Astrocyte (in vitro differentiated cells and primary cell): Measurements from ENCODE around the gene CCHCR1. TPM values are rescaled to one million over a fixed set of nuclear protein-coding genes. Genes with fewer than 3 reads are reported as not detected.

ENCODE experiments used
- DNase-seq: peaks from one replicate; pipeline ENCODE4 v3.0.0-alpha.2; 2010; ENCODE audit warnings: low read depth
- FAIRE-seq: peaks from 2 replicates; lab custom pipeline; 2011; peaks lifted over from hg19 to GRCh38; lab: Jason Lieb, UNC
- H2AFZ ChIP-seq: 2 replicates; pipeline ENCODE4 v1.6.0; 2012; ENCODE audit warnings: low read depth, low read length, inconsistent platforms
- H3K27ac ChIP-seq: 2 replicates; pipeline ENCODE4 v1.5.1; 2011; ENCODE audit warnings: low read depth, low read length, inconsistent platforms
- H3K27me3 ChIP-seq: 2 replicates; pipeline ENCODE4 v1.6.0; 2011; ENCODE audit warnings: low read length, inconsistent platforms; ENCODE audit not compliant: insufficient read depth
- H3K36me3 ChIP-seq: 2 replicates; pipeline ENCODE4 v1.5.1; 2011; ENCODE audit warnings: low read length, inconsistent platforms; ENCODE audit not compliant: insufficient read depth
- H3K4me1 ChIP-seq: 2 replicates; pipeline ENCODE4 v1.5.1; 2011; ENCODE audit warnings: low read length, inconsistent platforms; ENCODE audit not compliant: insufficient read depth
- H3K4me2 ChIP-seq: 2 replicates; pipeline ENCODE4 v1.6.0; 2012; ENCODE audit warnings: low read length, inconsistent platforms
- H3K4me3 ChIP-seq: 2 replicates; pipeline ENCODE4 v1.5.1; 2011; ENCODE audit warnings: low read depth, mild to moderate bottlenecking, low read length, inconsistent platforms; ENCODE audit not compliant: insufficient read depth
- H3K79me2 ChIP-seq: 2 replicates; pipeline ENCODE4 v1.6.0; 2012; ENCODE audit warnings: mild to moderate bottlenecking, low read length, inconsistent platforms; ENCODE audit not compliant: insufficient read depth
- H3K9ac ChIP-seq: 2 replicates; pipeline ENCODE4 v1.6.0; 2012; ENCODE audit warnings: mild to moderate bottlenecking, low read length, inconsistent platforms
- H3K9me3 ChIP-seq: 2 replicates; pipeline ENCODE4 v1.5.1; 2012; ENCODE audit warnings: low read depth, mild to moderate bottlenecking, low read length, inconsistent platforms; ENCODE audit not compliant: insufficient read depth
- H4K20me1 ChIP-seq: 2 replicates; pipeline ENCODE4 v1.6.0; 2012; ENCODE audit warnings: low read length, inconsistent platforms; ENCODE audit not compliant: insufficient read depth
- H3K27ac Mint-ChIP-seq: one replicate; pipeline ENCODE4 v1.8.0; 2021; ENCODE audit warnings: mild to moderate bottlenecking, mixed read lengths; ENCODE audit not compliant: unreplicated experiment
- H3K27me3 Mint-ChIP-seq: one replicate; pipeline ENCODE4 v1.8.0; 2021; ENCODE audit warnings: low read depth, mixed read lengths; ENCODE audit not compliant: unreplicated experiment
- H3K36me3 Mint-ChIP-seq: one replicate; pipeline ENCODE4 v1.8.0; 2021; ENCODE audit warnings: low read depth, mixed read lengths; ENCODE audit not compliant: unreplicated experiment
- H3K4me1 Mint-ChIP-seq: one replicate; pipeline ENCODE4 v1.8.0; 2021; ENCODE audit warnings: low read depth, mixed read lengths; ENCODE audit not compliant: unreplicated experiment
- H3K4me3 Mint-ChIP-seq: one replicate; pipeline ENCODE4 v1.8.0; 2021; ENCODE audit warnings: mild to moderate bottlenecking, moderate library complexity, mixed read lengths; ENCODE audit not compliant: unreplicated experiment
- H3K9me3 Mint-ChIP-seq: one replicate; pipeline ENCODE4 v1.8.0; 2021; ENCODE audit warnings: mild to moderate bottlenecking, mixed read lengths; ENCODE audit not compliant: unreplicated experiment
- EZH2 ChIP-seq: IDR thresholded peaks from 2 replicates; pipeline ENCODE4 v1.6.1; 2012; ENCODE audit warnings: mild to moderate bottlenecking, low read length, inconsistent platforms; ENCODE audit not compliant: insufficient read depth
- total RNA-seq: library from RNA; stranded (reverse); gene quantifications from 2 replicates; pipeline ENCODE4 v1.2.1, GENCODE V29; 2021
- TF ChIP-seq, protein P1 (sequence below): IDR thresholded peaks from 2 replicates; pipeline ENCODE4 v1.5.1; 2011; ENCODE audit warnings: low read depth, mild to moderate bottlenecking, inconsistent platforms, low read length, moderate library complexity; ENCODE audit not compliant: insufficient read depth

CCHCR1 gene
- total RNA-seq, 1 donor from 2014 or later: 11.5 TPM

- no peaks in the 10 kb centered on the region for H4K20me1 ChIP-seq
- H3K36me3 ChIP-seq: no peaks in the 10 kb centered on the region
- H3K79me2 ChIP-seq: no peaks in the 10 kb centered on the region
- H3K27ac ChIP-seq: no peak overlapping the region
- no peaks in the 10 kb centered on the region for H3K9me3 ChIP-seq
- peaks cover 20% of the 10 kb centered on the region for H3K27me3 Mint-ChIP-seq
- no peak overlapping the region for H3K27ac Mint-ChIP-seq
- no peaks in the 10 kb centered on the region for H3K4me1 ChIP-seq
- no peak overlapping the region for H3K4me2 ChIP-seq
- no peaks in the 10 kb centered on the region for H3K9me3 Mint-ChIP-seq
- TF ChIP-seq, protein P1, sequence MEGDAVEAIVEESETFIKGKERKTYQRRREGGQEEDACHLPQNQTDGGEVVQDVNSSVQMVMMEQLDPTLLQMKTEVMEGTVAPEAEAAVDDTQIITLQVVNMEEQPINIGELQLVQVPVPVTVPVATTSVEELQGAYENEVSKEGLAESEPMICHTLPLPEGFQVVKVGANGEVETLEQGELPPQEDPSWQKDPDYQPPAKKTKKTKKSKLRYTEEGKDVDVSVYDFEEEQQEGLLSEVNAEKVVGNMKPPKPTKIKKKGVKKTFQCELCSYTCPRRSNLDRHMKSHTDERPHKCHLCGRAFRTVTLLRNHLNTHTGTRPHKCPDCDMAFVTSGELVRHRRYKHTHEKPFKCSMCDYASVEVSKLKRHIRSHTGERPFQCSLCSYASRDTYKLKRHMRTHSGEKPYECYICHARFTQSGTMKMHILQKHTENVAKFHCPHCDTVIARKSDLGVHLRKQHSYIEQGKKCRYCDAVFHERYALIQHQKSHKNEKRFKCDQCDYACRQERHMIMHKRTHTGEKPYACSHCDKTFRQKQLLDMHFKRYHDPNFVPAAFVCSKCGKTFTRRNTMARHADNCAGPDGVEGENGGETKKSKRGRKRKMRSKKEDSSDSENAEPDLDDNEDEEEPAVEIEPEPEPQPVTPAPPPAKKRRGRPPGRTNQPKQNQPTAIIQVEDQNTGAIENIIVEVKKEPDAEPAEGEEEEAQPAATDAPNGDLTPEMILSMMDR: no peak
- TF ChIP-seq EZH2: no peak
- no peak overlapping the region for H2AFZ ChIP-seq
- DNase-seq: no peak
- no peaks in the 10 kb centered on the region for H3K27me3 ChIP-seq
- peaks cover 18% of the 10 kb centered on the region for H3K4me1 Mint-ChIP-seq
- H3K4me3 ChIP-seq: no peak overlapping the region
- no peak overlapping the region for H3K9ac ChIP-seq
- peaks cover 2% of the 10 kb centered on the region for H3K36me3 Mint-ChIP-seq
- H3K4me3 Mint-ChIP-seq: no peak overlapping the region
- no peak for FAIRE-seq
Measured at GRCh38 chr6:31173406-31173805, 15.8 kb upstream of the CCHCR1 start.

DNA sequence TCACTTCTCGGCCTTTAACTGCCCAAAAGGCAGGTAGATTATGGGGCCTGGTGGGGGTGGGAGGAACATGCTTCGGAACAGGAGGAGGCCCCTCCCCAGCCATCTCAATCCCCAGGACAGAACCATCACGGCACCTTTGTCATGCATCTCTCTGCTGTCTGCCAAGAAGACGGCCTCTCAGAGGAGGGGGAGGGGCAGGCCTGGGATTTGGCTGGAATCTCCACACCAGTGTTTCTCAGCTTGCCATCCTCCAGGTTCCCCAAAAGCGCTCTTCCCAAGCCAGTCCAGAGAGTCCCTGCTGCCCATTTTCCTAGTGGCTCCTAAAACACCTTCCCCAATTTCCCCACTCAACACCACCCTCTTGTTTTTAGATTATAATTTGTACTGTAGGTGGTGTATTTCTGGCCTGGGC is 15.4 kb upstream of the CCHCR1 start:
- no peak overlapping the region for H3K4me3 ChIP-seq

More for the DNA sequence above, 15.4 kb upstream of the CCHCR1 start:
- H3K9ac ChIP-seq: no peak overlapping the region
- Mint-ChIP-seq H3K36me3 (peaks cover 2% of the 10 kb centered on the region), H3K4me1 (peaks cover 18% of the 10 kb centered on the region), H3K27ac (no peak overlapping the region), H3K4me3 (no peak overlapping the region), H3K9me3 (no peaks in the 10 kb centered on the region), H3K27me3 (peaks cover 21% of the 10 kb centered on the region)
- DNase-seq: no peak
- H3K79me2 ChIP-seq: no peaks in the 10 kb centered on the region
- no peak overlapping the region for H2AFZ ChIP-seq
- no peaks in the 10 kb centered on the region for H4K20me1 ChIP-seq
- H3K4me1 ChIP-seq: no peaks in the 10 kb centered on the region
- H3K27ac ChIP-seq: no peak overlapping the region
- no peaks in the 10 kb centered on the region for H3K27me3 ChIP-seq
- H3K4me2 ChIP-seq: no peak overlapping the region
- no peak for FAIRE-seq
- no peaks in the 10 kb centered on the region for H3K36me3 ChIP-seq
- no peak for TF ChIP-seq EZH2
- TF ChIP-seq, protein P1: no peak
- no peaks in the 10 kb centered on the region for H3K9me3 ChIP-seq
